Superior temporal gyrus (tissue), 1 donor: Measurements from ENCODE around the gene SNAP23.
"Not testable (repeated sequence)": the region's sequence is repeated elsewhere in the genome, so short reads cannot be mapped to it uniquely, and the experiment has no call there.

Source experiments
- DNase-seq: peaks from one replicate; pipeline ENCODE4 v3.0.0-alpha.2; 2016; ENCODE audit errors: extremely low spot score

The SNAP23 gene

GRCh38 chr15:42498212-42499068, 3.0 kb downstream of the SNAP23 start:
- no peak for DNase-seq

GRCh38 chr15:42499858-42500609, 4.6 kb downstream of the SNAP23 start:
- no peak for DNase-seq

GRCh38 chr15:42502477-42502876, 7.0 kb downstream of the SNAP23 start:
- no peak for DNase-seq

GRCh38 chr15:42503825-42504224, 8.4 kb downstream of the SNAP23 start:
- no peak for DNase-seq

GRCh38 chr15:42504631-42505030, 9.2 kb downstream of the SNAP23 start:
- no peak for DNase-seq

- no peak for DNase-seq
Measured at GRCh38 chr15:42507514-42507913, 12.1 kb downstream of the SNAP23 start.

GRCh38 chr15:42508263-42508690, 12.8 kb downstream of the SNAP23 start:
- DNase-seq, result no peak

GRCh38 chr15:42510258-42511006, 15.0 kb downstream of the SNAP23 start:
- DNase-seq, result no peak

GRCh38 chr15:42511007-42511391, 15.6 kb downstream of the SNAP23 start:
- peak; percentile 50 for DNase-seq

- DNase-seq, result no peak
Measured at GRCh38 chr15:42523331-42523730, 27.9 kb downstream of the SNAP23 start.

- DNase-seq, result no peak
Measured at GRCh38 chr15:42528970-42529369, 33.5 kb downstream of the SNAP23 start.

- DNase-seq, result no peak
Measured at GRCh38 chr15:42533246-42533645, 37.8 kb downstream of the SNAP23 start.

GRCh38 chr15:42544853-42545629, 49.6 kb downstream of the SNAP23 start:
- DNase-seq, result peak; percentile 42

- DNase-seq, result no peak
Measured at GRCh38 chr15:42547918-42548248, 52.4 kb downstream of the SNAP23 start.

GRCh38 chr15:42548249-42549031, 53.0 kb downstream of the SNAP23 start, which contains the start of the genes HAUS2 and LRRC57:
TSS of gene HAUS2 (plus strand) at chr15:42548838. CDS start at chr15:42548873, 35 bp downstream.
TSS of gene LRRC57 (minus strand) at chr15:42548793. CDS start at chr15:42548434, 359 bp downstream.
- peak; percentile 85 for DNase-seq

- peak; percentile 39 for DNase-seq
Measured at GRCh38 chr15:42549032-42549491, 53.6 kb downstream of the SNAP23 start.

- DNase-seq, result no peak
Measured at GRCh38 chr15:42549741-42550392, 54.4 kb downstream of the SNAP23 start.

GRCh38 chr15:42553554-42553953, 58.1 kb downstream of the SNAP23 start:
- no peak for DNase-seq

GRCh38 chr15:42556550-42557207, 61.2 kb downstream of the SNAP23 start:
- not testable (repeated sequence) for DNase-seq
